Lower leg skin (tissue), 3 donors: ENCODE data around the gene ST3GAL3.

Experiments used
- POLR2A ChIP-seq, 2 donors: fragments of 450-650 bp; IDR thresholded peaks; one replicate each; pipeline ENCODE4 v1.6.1; 2016 to 2017; ENCODE audit warnings: antibody characterized with exemption in 2 of 2, mild to moderate bottlenecking in 1 of 2, moderate library complexity in 1 of 2
- TF ChIP-seq, protein P1 (sequence below), 3 donors: fragments of 450-650 bp; IDR thresholded peaks; one replicate each; pipeline ENCODE4 v1.5.1; 2016; ENCODE audit warnings: antibody characterized with exemption in 3 of 3, mild to moderate bottlenecking in 3 of 3, moderate library complexity in 2 of 3

- TF ChIP-seq, protein P1, sequence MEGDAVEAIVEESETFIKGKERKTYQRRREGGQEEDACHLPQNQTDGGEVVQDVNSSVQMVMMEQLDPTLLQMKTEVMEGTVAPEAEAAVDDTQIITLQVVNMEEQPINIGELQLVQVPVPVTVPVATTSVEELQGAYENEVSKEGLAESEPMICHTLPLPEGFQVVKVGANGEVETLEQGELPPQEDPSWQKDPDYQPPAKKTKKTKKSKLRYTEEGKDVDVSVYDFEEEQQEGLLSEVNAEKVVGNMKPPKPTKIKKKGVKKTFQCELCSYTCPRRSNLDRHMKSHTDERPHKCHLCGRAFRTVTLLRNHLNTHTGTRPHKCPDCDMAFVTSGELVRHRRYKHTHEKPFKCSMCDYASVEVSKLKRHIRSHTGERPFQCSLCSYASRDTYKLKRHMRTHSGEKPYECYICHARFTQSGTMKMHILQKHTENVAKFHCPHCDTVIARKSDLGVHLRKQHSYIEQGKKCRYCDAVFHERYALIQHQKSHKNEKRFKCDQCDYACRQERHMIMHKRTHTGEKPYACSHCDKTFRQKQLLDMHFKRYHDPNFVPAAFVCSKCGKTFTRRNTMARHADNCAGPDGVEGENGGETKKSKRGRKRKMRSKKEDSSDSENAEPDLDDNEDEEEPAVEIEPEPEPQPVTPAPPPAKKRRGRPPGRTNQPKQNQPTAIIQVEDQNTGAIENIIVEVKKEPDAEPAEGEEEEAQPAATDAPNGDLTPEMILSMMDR (IDR thresholded peaks at IDR 0.05) = no peak
- no peak for TF ChIP-seq POLR2A (IDR thresholded peaks at IDR 0.05)
Observed at GRCh38 chr1:43913051-43913501, 205.7 kb downstream of the ST3GAL3 start.
